T-cell (primary cell): Measurements from ENCODE around the gene OTOP3. TPM values are rescaled to one million over a fixed set of nuclear protein-coding genes. Genes with fewer than 3 reads are reported as not detected.
"Not testable (repeated sequence)": the region's sequence is repeated elsewhere in the genome, so short reads cannot be mapped to it uniquely, and the experiment has no call there.

Source experiments
- ATAC-seq, 4 experiments: fragments of 200-7000 bp in 3 of 4; fragments of 150-1000 bp in 1 of 4; cut with Tn5 transposase; replicated peaks in 1 of 4; 1 replicate in 3 of 4; 2 replicates in 1 of 4; pipeline ENCODE4 v1.10.0; 2021; ENCODE audit warnings: moderate library complexity in 3 of 4, mild to moderate bottlenecking in 2 of 4, moderate number of reproducible peaks in 1 of 4
- CTCF ChIA-PET, 2 donors: fragments of 300-600 bp; sonication (Branson Sonifier 250); formaldehyde crosslinking; loops; one replicate each; lab custom pipeline; 2022; ENCODE audit warnings: antibody characterized with exemption in 2 of 2; lab: Charles Lee
- POLR2A ChIA-PET, 2 donors: fragments of 300-600 bp; sonication (Branson Sonifier 250); formaldehyde crosslinking; loops; one replicate each; lab custom pipeline; 2022; ENCODE audit warnings: antibody characterized with exemption in 2 of 2; lab: Charles Lee
- DNase-seq, 35 experiments: peaks; one replicate each; pipeline versions ENCODE4 v3.0.0 to v3.0.0-alpha.2; 2013 to 2023
- H3K27ac ChIP-seq: one replicate; pipeline ENCODE4 v1.5.1; 2013; ENCODE audit warnings: low read length
- H3K27me3 ChIP-seq, 2 experiments: replicated peaks in 1 of 2; 1 replicate in 1 of 2; 2 replicates in 1 of 2; pipeline versions ENCODE4 v1.6.1 to v1.7.0; 2013; ENCODE audit warnings: low read length in 1 of 2, mixed read lengths in 1 of 2; ENCODE audit not compliant: control insufficient read depth in 2 of 2, insufficient read depth in 2 of 2; ENCODE audit errors: extremely low read depth in 1 of 2
- H3K36me3 ChIP-seq, 2 donors: 1 replicate in 1 of 2; 2 replicates in 1 of 2; pipeline versions ENCODE4 v1.6.1 to v1.7.0; 2013; ENCODE audit warnings: low read length in 1 of 2; ENCODE audit not compliant: control insufficient read depth in 2 of 2, insufficient read depth in 1 of 2; ENCODE audit errors: extremely low read depth in 1 of 2
- H3K4me1 ChIP-seq, 2 experiments: 1 replicate in 1 of 2; 2 replicates in 1 of 2; pipeline versions ENCODE4 v1.6.1 to v1.7.0; 2013; ENCODE audit warnings: low read length in 2 of 2, mixed read lengths in 1 of 2; ENCODE audit not compliant: insufficient read depth in 2 of 2, control insufficient read depth in 1 of 2; ENCODE audit errors: extremely low read depth in 1 of 2
- H3K4me3 ChIP-seq, 2 donors: 1 replicate in 1 of 2; 2 replicates in 1 of 2; pipeline versions ENCODE4 v1.5.1 to v1.7.0; 2013; ENCODE audit warnings: mild to moderate bottlenecking in 2 of 2, low read length in 1 of 2, moderate library complexity in 1 of 2; ENCODE audit not compliant: control insufficient read depth in 1 of 2; ENCODE audit errors: extremely low read depth in 1 of 2
- H3K9me3 ChIP-seq: 2 replicates; pipeline ENCODE4 v1.7.0; 2013
- H3K27ac Mint-ChIP-seq, 2 donors: one replicate each; pipeline ENCODE4 v1.8.0; 2020 to 2021; ENCODE audit warnings: mild to moderate bottlenecking in 2 of 2, mixed read lengths in 2 of 2
- H3K27me3 Mint-ChIP-seq, 2 donors: one replicate each; pipeline ENCODE4 v1.8.0; 2021 to 2022; ENCODE audit warnings: mixed read lengths in 2 of 2
- H3K36me3 Mint-ChIP-seq: one replicate; pipeline ENCODE4 v1.8.0; 2021; ENCODE audit warnings: mixed read lengths
- H3K4me1 Mint-ChIP-seq, 3 donors: one replicate each; pipeline ENCODE4 v1.8.0; 2020 to 2022; ENCODE audit warnings: mixed read lengths in 3 of 3, mild to moderate bottlenecking in 1 of 3
- H3K4me3 Mint-ChIP-seq, 3 donors: one replicate each; pipeline ENCODE4 v1.8.0; 2020 to 2022; ENCODE audit warnings: mild to moderate bottlenecking in 3 of 3, mixed read lengths in 3 of 3, moderate library complexity in 3 of 3
- H3K9me3 Mint-ChIP-seq, 3 donors: one replicate each; pipeline ENCODE4 v1.8.0; 2020 to 2022; ENCODE audit warnings: mixed read lengths in 3 of 3
- WGBS: methylation state at CpG from one replicate; pipeline ENCODE4 v1.1.5; 2013; ENCODE audit warnings: missing lambda C conversion rate; ENCODE audit not compliant: insufficient coverage; 5-methylcytosine and 5-hydroxymethylcytosine counted together
- total RNA-seq, 35 experiments: library from RNA in 6 of 35; stranded (reverse) in 6 of 35; fragments of 120-200 nt in 1 of 35; gene quantifications; one replicate each; pipeline versions ENCODE4 v1.2.1 to v1.2.4 and lab custom pipeline; 2013 to 2026

OTOP3 gene
- total RNA-seq, 5 donors from 2014 or later (not counting 1 experiment from before 2014, with no cell fraction given), result not detected

GRCh38 chr17:74904687-74905409, 30.9 kb upstream of the OTOP3 start:
- H3K27ac ChIP-seq, result no peak overlapping the region
- H3K4me1 ChIP-seq, result no peaks in the 10 kb centered on the region
- peaks cover 0 to 44% of the 10 kb centered on the region in 2 experiments for H3K27me3 ChIP-seq
- Mint-ChIP-seq H3K9me3 (no peaks in the 10 kb centered on the region), H3K36me3 (no peaks in the 10 kb centered on the region), H3K27ac (no peak overlapping the region), H3K4me1 (peaks cover 0 to 2% (median 0%) of the 10 kb centered on the region in 3 donors), H3K4me3 (no peak overlapping the region), H3K27me3 (peaks cover 0 to 19% of the 10 kb centered on the region in 2 donors)
- WGBS, result 88% methylated on average over 3 of the region's 7 CpGs
- POLR2A ChIA-PET, result no interaction called here
- ATAC-seq (no peak), DNase-seq (no peak)
- H3K4me3 ChIP-seq, result no peak overlapping the region
- H3K9me3 ChIP-seq, result no peaks in the 10 kb centered on the region
- no peaks in the 10 kb centered on the region for H3K36me3 ChIP-seq
- CTCF ChIA-PET, result no interaction called here

- H3K27ac ChIP-seq, H3K4me1 Mint-ChIP-seq, H3K27ac Mint-ChIP-seq, H3K4me3 Mint-ChIP-seq, H3K36me3 ChIP-seq, H3K4me1 ChIP-seq, ATAC-seq, H3K9me3 Mint-ChIP-seq, DNase-seq, H3K9me3 ChIP-seq, H3K36me3 Mint-ChIP-seq, H3K4me3 ChIP-seq: not testable (repeated sequence)
- 100% methylated on average over 1 of the region's 6 CpGs for WGBS
- peaks cover 0 to 34% of the 10 kb centered on the region in 2 experiments for H3K27me3 ChIP-seq
- peaks cover 3 to 17% of the 10 kb centered on the region in 2 donors for H3K27me3 Mint-ChIP-seq
- ChIA-PET POLR2A (interaction anchor here in 1 of 2 donors (0.6 kb wide), 1 partner anchor 517 kb away, joined by 7 read pairs; no protein-coding TSS in a partner anchor), CTCF (interaction anchor here in 1 of 2 donors (0.6 kb wide), 1 partner anchor 607 kb away, joined by 5 read pairs; no protein-coding TSS in a partner anchor)
Observed at GRCh38 chr17:74906214-74906793, 29.4 kb upstream of the OTOP3 start.

- Histone ChIP-seq H3K27ac (no peak overlapping the region), H3K4me3 (no peak overlapping the region), H3K4me1 (no peaks in the 10 kb centered on the region), H3K9me3 (no peaks in the 10 kb centered on the region), H3K36me3 (no peaks in the 10 kb centered on the region), H3K27me3 (peaks cover 0 to 28% of the 10 kb centered on the region in 2 experiments)
- ChIA-PET POLR2A (no interaction called here), CTCF (no interaction called here)
- whole genome bisulfite sequencing, result 97% methylated on average over 34 of the region's 34 CpGs
- Mint-ChIP-seq H3K4me3 (no peak overlapping the region), H3K36me3 (no peaks in the 10 kb centered on the region), H3K9me3 (no peaks in the 10 kb centered on the region), H3K4me1 (peaks cover 0 to 2% (median 0%) of the 10 kb centered on the region in 3 donors), H3K27me3 (peaks cover 3 to 15% of the 10 kb centered on the region in 2 donors), H3K27ac (no peak overlapping the region)
- ATAC-seq, result no peak
- DNase-seq, result no peak
Observed at GRCh38 chr17:74907012-74907411, 28.7 kb upstream of the OTOP3 start.

GRCh38 chr17:74909097-74909496, 26.6 kb upstream of the OTOP3 start:
- ATAC-seq, H3K4me3 Mint-ChIP-seq, H3K36me3 ChIP-seq, H3K9me3 Mint-ChIP-seq, H3K36me3 Mint-ChIP-seq, H3K4me3 ChIP-seq, H3K4me1 ChIP-seq, H3K27ac ChIP-seq, POLR2A ChIA-PET, DNase-seq, H3K9me3 ChIP-seq, H3K27me3 Mint-ChIP-seq, H3K27ac Mint-ChIP-seq, H3K4me1 Mint-ChIP-seq, H3K27me3 ChIP-seq: not testable (repeated sequence)
- CTCF ChIA-PET, result interaction anchor here in 1 of 2 donors (0.7 kb wide), 1 partner anchor 1959 kb away, joined by 3 read pairs; the partner anchor contains the start of gene MGAT5B
- WGBS, result 79% methylated on average over 4 of the region's 4 CpGs

- not testable (repeated sequence) for H3K4me1 ChIP-seq, H3K4me1 Mint-ChIP-seq
Observed at GRCh38 chr17:74911423-74911822, 24.3 kb upstream of the OTOP3 start.

GRCh38 chr17:74916136-74916850, 19.4 kb upstream of the OTOP3 start:
- Mint-ChIP-seq H3K4me1 (peaks cover 0 to 2% (median 2%) of the 10 kb centered on the region in 3 donors), H3K9me3 (no peaks in the 10 kb centered on the region), H3K4me3 (no peak overlapping the region), H3K36me3 (no peaks in the 10 kb centered on the region), H3K27me3 (peaks cover 16 to 39% of the 10 kb centered on the region in 2 donors), H3K27ac (no peak overlapping the region)
- Histone ChIP-seq H3K4me1 (peaks cover 0 to 5% of the 10 kb centered on the region in 2 experiments), H3K27me3 (peaks cover 0 to 62% of the 10 kb centered on the region in 2 experiments), H3K27ac (no peak overlapping the region), H3K9me3 (no peaks in the 10 kb centered on the region), H3K36me3 (no peaks in the 10 kb centered on the region), H3K4me3 (no peak overlapping the region)
- DNase-seq (no peak), ATAC-seq (no peak)
- 73% methylated on average over 11 of the region's 13 CpGs for WGBS
- POLR2A ChIA-PET, result no interaction called here
- CTCF ChIA-PET, result interaction anchor here in 1 of 2 donors (0.6 kb wide), 1 partner anchor 127 kb away, joined by 3 read pairs; no protein-coding TSS in a partner anchor

More at GRCh38 chr17:74911423-74911822, 24.3 kb upstream of the OTOP3 start:
- H3K27ac Mint-ChIP-seq, ATAC-seq, H3K9me3 ChIP-seq, H3K36me3 ChIP-seq, H3K4me3 ChIP-seq, CTCF ChIA-PET, POLR2A ChIA-PET, H3K4me3 Mint-ChIP-seq, H3K27ac ChIP-seq, DNase-seq, H3K36me3 Mint-ChIP-seq, H3K27me3 Mint-ChIP-seq, H3K9me3 Mint-ChIP-seq: not testable (repeated sequence)
- WGBS, result 78% methylated on average over 7 of the region's 8 CpGs
- H3K27me3 ChIP-seq, result peaks cover 0 to 16% of the 10 kb centered on the region in 2 experiments
